Neuron (in vitro differentiated cells): ENCODE results near the gene CTNNA3.

ENCODE experiments used
- H2AFZ ChIP-seq: one replicate; pipeline ENCODE4 v1.6.1; 2013; ENCODE audit warnings: low read depth, mild to moderate bottlenecking, inconsistent platforms, low read length, moderate library complexity
- H3K27me3 ChIP-seq: one replicate; pipeline ENCODE4 v1.6.1; 2013; ENCODE audit warnings: low read length; ENCODE audit not compliant: insufficient read depth
- H3K36me3 ChIP-seq: one replicate; pipeline ENCODE4 v1.6.1; 2013; ENCODE audit warnings: low read length; ENCODE audit not compliant: insufficient read depth
- H3K4me1 ChIP-seq: one replicate; pipeline ENCODE4 v1.6.1; 2013; ENCODE audit warnings: low read length; ENCODE audit not compliant: insufficient read depth
- H3K4me3 ChIP-seq: 2 replicates; pipeline ENCODE4 v1.5.1; 2013; ENCODE audit warnings: mild to moderate bottlenecking, low read length, moderate library complexity
- H3K9me3 ChIP-seq: one replicate; pipeline ENCODE4 v1.6.1; 2013; ENCODE audit warnings: low read length

CTNNA3 gene

DNA sequence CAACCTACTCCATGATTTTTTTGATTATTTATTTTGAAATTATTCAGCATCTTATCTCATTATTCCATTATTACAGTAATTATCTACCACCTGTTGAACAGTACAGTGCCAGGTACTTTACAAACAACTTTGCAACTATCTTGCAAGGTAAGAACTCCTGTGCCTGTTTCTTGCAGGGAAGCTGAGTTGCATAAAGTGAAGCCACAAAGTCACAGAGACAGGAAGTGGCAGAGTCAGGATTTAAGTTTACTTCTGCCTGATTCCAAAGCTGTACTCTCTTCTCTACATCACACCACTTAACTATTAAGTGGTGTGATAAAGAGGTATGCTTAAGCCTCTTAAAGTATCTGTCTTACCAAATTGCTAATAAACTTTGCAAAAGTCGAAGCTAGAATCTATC, 690.0 kb downstream of the CTNNA3 start:
- H2AFZ ChIP-seq: no peak overlapping the region
- no peaks in the 10 kb centered on the region for H3K27me3 ChIP-seq
- H3K4me3 ChIP-seq: no peak overlapping the region
- H3K9me3 ChIP-seq: no peaks in the 10 kb centered on the region
- no peaks in the 10 kb centered on the region for H3K4me1 ChIP-seq
- H3K36me3 ChIP-seq: no peaks in the 10 kb centered on the region

DNA sequence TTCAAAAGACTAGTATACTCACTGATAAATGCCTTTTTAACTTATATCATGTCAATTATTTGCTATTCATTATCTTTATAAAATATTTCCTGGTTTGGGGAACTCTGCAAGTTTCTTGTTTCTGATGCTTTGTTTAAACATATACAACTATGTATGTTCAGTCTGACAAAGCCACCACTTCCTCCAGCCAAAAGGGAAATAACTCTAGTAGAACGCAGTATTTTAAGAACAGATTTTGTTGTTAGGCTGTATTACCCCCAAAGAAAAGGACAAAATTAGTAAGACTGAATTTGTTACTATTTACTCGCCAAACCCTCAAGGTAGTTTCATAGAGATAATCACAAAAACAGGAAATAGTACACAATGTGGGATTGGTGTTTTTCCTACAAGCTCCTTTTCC, 691.3 kb downstream of the CTNNA3 start:
- Histone ChIP-seq H3K4me1 (no peaks in the 10 kb centered on the region), H3K4me3 (no peak overlapping the region), H3K27me3 (no peaks in the 10 kb centered on the region), H3K9me3 (no peaks in the 10 kb centered on the region), H3K36me3 (no peaks in the 10 kb centered on the region), H2AFZ (no peak overlapping the region)

- no peaks in the 10 kb centered on the region for H3K36me3 ChIP-seq
- H3K4me3 ChIP-seq: no peak overlapping the region
- H3K9me3 ChIP-seq: no peaks in the 10 kb centered on the region
- no peaks in the 10 kb centered on the region for H3K27me3 ChIP-seq
- no peaks in the 10 kb centered on the region for H3K4me1 ChIP-seq
- H2AFZ ChIP-seq: no peak overlapping the region
Measured at GRCh38 chr10:66999762-67000545, 696.0 kb downstream of the CTNNA3 start.

DNA sequence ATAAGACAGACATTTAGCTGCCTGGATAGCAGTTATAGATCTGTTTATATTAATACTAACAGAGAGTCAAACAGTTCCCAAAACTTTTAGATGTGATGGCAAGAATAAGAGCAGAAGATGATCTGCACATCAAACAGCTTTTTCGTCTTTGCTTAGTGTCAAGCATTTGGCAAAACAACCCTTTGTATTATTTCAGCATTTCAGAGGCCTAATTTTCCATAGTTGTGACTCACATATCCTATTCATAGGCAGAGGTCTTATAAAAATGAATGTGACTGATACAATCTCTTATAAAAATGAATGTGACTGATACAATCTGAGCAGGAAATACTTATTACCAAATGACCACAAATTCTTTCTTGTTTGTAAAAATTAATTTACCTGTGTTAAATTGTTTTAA, 699.0 kb downstream of the CTNNA3 start:
- Histone ChIP-seq H2AFZ (no peak overlapping the region), H3K36me3 (no peaks in the 10 kb centered on the region), H3K4me3 (no peak overlapping the region), H3K9me3 (no peaks in the 10 kb centered on the region), H3K4me1 (no peaks in the 10 kb centered on the region), H3K27me3 (no peaks in the 10 kb centered on the region)

- no peaks in the 10 kb centered on the region for H3K36me3 ChIP-seq
- no peak overlapping the region for H2AFZ ChIP-seq
- no peaks in the 10 kb centered on the region for H3K27me3 ChIP-seq
- H3K9me3 ChIP-seq: no peaks in the 10 kb centered on the region
- no peak overlapping the region for H3K4me3 ChIP-seq
- H3K4me1 ChIP-seq: no peaks in the 10 kb centered on the region
Measured at GRCh38 chr10:66990143-66990830, 705.7 kb downstream of the CTNNA3 start.

DNA sequence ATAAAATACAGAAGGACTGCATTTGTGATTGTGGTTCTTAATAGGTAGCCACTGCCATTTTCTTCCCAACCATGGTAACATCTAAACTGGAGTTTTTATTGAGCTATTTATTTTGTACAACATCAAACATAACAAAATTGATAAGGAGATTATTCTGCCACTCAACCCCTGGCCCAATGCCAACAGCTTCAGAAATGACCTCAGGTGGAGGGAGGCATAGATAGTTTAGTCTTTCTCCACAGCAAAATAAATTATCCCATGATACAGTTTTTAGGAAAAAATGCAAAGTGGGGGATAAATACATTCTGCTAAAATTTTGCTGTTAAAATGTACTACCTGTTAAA, 712.5 kb downstream of the CTNNA3 start:
- H2AFZ ChIP-seq: no peak overlapping the region
- H3K4me3 ChIP-seq: no peak overlapping the region
- H3K36me3 ChIP-seq: no peaks in the 10 kb centered on the region
- no peaks in the 10 kb centered on the region for H3K4me1 ChIP-seq
- no peaks in the 10 kb centered on the region for H3K9me3 ChIP-seq
- no peaks in the 10 kb centered on the region for H3K27me3 ChIP-seq

GRCh38 chr10:66982792-66983474, 713.1 kb downstream of the CTNNA3 start:
- H3K36me3 ChIP-seq: no peaks in the 10 kb centered on the region
- no peak overlapping the region for H3K4me3 ChIP-seq
- H3K9me3 ChIP-seq: no peaks in the 10 kb centered on the region
- H3K27me3 ChIP-seq: no peaks in the 10 kb centered on the region
- H3K4me1 ChIP-seq: no peaks in the 10 kb centered on the region
- peak overlapping the region; percentile 9 for H2AFZ ChIP-seq

DNA sequence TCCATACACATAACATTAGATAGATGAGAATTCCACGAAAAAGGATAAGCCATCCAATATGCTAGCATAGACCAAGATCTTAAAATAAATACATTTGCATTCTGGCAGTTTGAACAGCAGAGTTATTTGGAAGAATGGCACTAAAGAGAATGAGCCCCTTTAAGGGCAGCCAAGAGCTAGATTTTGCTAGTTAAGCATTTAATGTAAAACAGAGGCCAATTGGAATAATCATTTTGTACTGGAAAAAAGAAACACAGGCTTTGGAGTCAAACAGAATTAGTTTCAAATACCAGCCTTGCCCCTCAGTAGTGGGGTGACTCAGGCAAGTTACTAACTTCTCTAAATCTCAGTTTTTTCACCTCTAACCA, 714.0 kb downstream of the CTNNA3 start:
- Histone ChIP-seq H2AFZ (no peak overlapping the region), H3K9me3 (no peaks in the 10 kb centered on the region), H3K4me3 (no peak overlapping the region), H3K4me1 (no peaks in the 10 kb centered on the region), H3K27me3 (no peaks in the 10 kb centered on the region), H3K36me3 (no peaks in the 10 kb centered on the region)

DNA sequence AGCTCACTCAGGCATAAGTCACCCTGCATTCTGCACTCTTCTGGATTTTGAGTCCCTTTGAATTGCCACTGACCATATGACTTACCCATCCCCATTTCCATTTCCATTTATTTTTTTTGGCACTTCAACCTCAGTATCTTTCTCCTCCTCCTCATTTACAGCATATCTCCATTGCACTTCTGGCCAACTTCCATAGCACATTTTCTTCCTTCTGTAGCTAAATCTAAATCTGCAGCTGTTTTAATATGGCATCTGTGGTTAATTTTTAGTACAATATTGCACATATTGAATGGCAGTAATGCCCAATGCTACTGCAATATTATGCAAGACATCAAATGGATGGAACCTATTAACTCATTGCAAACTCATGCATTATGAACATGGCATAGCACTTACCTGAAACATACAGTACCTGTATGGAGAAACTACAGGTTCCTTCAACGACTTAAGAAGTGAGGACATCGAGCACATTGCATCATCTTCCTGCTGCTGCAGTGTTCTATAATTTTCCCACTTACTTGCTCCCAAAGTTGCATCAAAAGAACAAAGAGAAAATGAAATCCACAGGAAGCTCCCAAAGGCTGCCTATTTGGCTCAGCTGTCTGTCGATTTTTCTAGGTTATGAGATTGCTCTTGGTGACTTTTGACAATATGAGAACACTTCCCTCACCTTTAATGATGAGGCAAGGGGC, 714.5 kb downstream of the CTNNA3 start:
- no peak overlapping the region for H2AFZ ChIP-seq
- H3K9me3 ChIP-seq: no peaks in the 10 kb centered on the region
- H3K4me3 ChIP-seq: no peak overlapping the region
- no peaks in the 10 kb centered on the region for H3K27me3 ChIP-seq
- no peaks in the 10 kb centered on the region for H3K36me3 ChIP-seq
- no peaks in the 10 kb centered on the region for H3K4me1 ChIP-seq

DNA sequence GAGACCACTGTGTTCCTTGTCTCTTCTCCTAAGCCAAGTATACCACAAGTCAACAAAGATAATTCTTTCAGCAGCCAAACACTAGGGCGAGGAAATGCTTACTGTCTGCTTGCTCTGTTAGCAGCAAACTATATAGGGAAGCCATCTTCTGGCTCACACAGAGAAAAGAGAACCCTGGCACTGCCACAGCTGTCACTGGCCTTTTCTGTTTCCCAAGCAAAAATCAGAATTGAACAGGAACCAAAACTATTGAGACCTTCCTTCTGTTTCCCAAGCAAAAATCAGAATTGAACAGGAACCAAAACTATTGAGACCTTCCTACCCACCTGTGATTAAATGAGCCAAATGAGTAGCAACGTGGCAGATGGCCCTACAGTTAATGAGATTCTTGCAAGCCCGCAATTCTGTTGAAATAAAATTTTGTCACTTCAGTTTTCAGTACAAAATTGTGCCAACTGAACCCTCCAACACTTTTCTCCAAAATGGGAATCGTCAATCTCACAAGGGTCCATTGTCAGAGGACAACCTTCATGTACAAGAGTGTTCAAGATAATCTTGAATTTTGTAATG, 715.7 kb downstream of the CTNNA3 start:
- no peaks in the 10 kb centered on the region for H3K4me1 ChIP-seq
- no peaks in the 10 kb centered on the region for H3K36me3 ChIP-seq
- no peaks in the 10 kb centered on the region for H3K9me3 ChIP-seq
- no peak overlapping the region for H3K4me3 ChIP-seq
- H3K27me3 ChIP-seq: no peaks in the 10 kb centered on the region
- H2AFZ ChIP-seq: no peak overlapping the region

GRCh38 chr10:66964946-66965345, 731.0 kb downstream of the CTNNA3 start:
- Histone ChIP-seq H3K9me3 (no peaks in the 10 kb centered on the region), H2AFZ (no peak overlapping the region), H3K4me3 (no peak overlapping the region), H3K4me1 (no peaks in the 10 kb centered on the region), H3K27me3 (no peaks in the 10 kb centered on the region), H3K36me3 (no peaks in the 10 kb centered on the region)

DNA sequence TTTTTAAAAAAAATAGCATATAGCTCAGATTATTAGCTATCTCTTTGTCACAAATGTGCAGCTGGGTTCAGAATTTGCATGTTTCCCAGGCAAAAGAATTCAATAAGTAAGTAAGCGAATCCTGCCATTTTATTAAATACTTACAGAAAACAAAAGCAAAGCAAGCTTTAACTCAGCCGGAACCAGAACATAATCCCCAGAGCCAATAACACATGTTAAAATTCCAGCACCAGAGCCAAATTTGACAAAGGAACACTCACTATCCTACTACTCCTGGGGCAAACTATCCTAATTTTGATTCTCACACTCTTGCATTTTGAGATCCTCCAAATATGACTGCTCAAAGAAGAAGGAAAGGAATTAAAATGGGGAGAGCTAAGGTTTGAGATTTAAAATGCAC, 737.5 kb downstream of the CTNNA3 start:
- Histone ChIP-seq H3K4me3 (no peak overlapping the region), H3K4me1 (peaks cover 3% of the 10 kb centered on the region), H3K9me3 (no peaks in the 10 kb centered on the region), H3K27me3 (no peaks in the 10 kb centered on the region), H2AFZ (no peak overlapping the region), H3K36me3 (no peaks in the 10 kb centered on the region)

- Histone ChIP-seq H2AFZ (peak overlapping the region; percentile 14), H3K4me1 (peaks cover 11% of the 10 kb centered on the region), H3K9me3 (no peaks in the 10 kb centered on the region), H3K36me3 (no peaks in the 10 kb centered on the region), H3K4me3 (no peak overlapping the region), H3K27me3 (no peaks in the 10 kb centered on the region)
Measured at GRCh38 chr10:66951896-66952295, 744.1 kb downstream of the CTNNA3 start.
